Ishikawa (cell line): Measurements from ENCODE around the gene PPP1R36.

ENCODE experiments used
- CEBPB ChIP-seq: IDR thresholded peaks from 2 replicates; pipeline ENCODE4 v1.6.1; 2012
- CREB1 ChIP-seq: IDR thresholded peaks from 2 replicates; pipeline ENCODE4 v1.6.1; 2012; ENCODE audit warnings: low read depth
- EGR1 ChIP-seq: IDR thresholded peaks from 2 replicates; pipeline ENCODE4 v1.6.1; 2012
- EP300 ChIP-seq: IDR thresholded peaks from 2 replicates; pipeline ENCODE4 v1.6.1; 2012; ENCODE audit warnings: borderline replicate concordance
- FOXM1 ChIP-seq: IDR thresholded peaks from 2 replicates; pipeline ENCODE4 v1.6.1; 2012; ENCODE audit warnings: low read depth, borderline replicate concordance
- MAX ChIP-seq: IDR thresholded peaks from 2 replicates; pipeline ENCODE4 v1.6.1; 2012
- NFIC ChIP-seq: IDR thresholded peaks from 2 replicates; pipeline ENCODE4 v1.6.1; 2012
- RAD21 ChIP-seq: IDR thresholded peaks from 2 replicates; pipeline ENCODE4 v1.6.1; 2012; ENCODE audit warnings: low read depth
- REST ChIP-seq: IDR thresholded peaks from 2 replicates; pipeline ENCODE4 v1.6.1; 2012; ENCODE audit warnings: low read depth, mild to moderate bottlenecking
- TAF1 ChIP-seq: IDR thresholded peaks from 2 replicates; pipeline ENCODE4 v1.6.1; 2012; ENCODE audit warnings: low read depth, mild to moderate bottlenecking
- TCF12 ChIP-seq: IDR thresholded peaks from 2 replicates; pipeline ENCODE4 v1.6.1; 2012; ENCODE audit warnings: low read depth
- TEAD4 ChIP-seq: IDR thresholded peaks from 2 replicates; pipeline ENCODE4 v1.6.1; 2012
- USF1 ChIP-seq: IDR thresholded peaks from 2 replicates; pipeline ENCODE4 v1.6.1; 2012
- YY1 ChIP-seq: IDR thresholded peaks from 2 replicates; pipeline ENCODE4 v1.6.1; 2012; ENCODE audit warnings: low read depth
- ZBTB7A ChIP-seq: IDR thresholded peaks from 2 replicates; pipeline ENCODE4 v1.6.1; 2012; ENCODE audit warnings: low read depth

The PPP1R36 gene

GRCh38 chr14:64580467-64580866, 30.7 kb downstream of the PPP1R36 start:
- TF ChIP-seq REST (peak; percentile 16; the same call in 1 of the 2 replicates), EP300 (no peak), USF1 (no peak), EGR1 (peak; percentile 50), TCF12 (no peak), TAF1 (no peak), YY1 (no peak)

- no peak for TF ChIP-seq CREB1
- TF ChIP-seq YY1, result no peak
- TF ChIP-seq RAD21, result no peak
- TF ChIP-seq TEAD4, result no peak
- TF ChIP-seq TCF12, result no peak
- TF ChIP-seq TAF1, result no peak
- TF ChIP-seq CEBPB, result no peak
- no peak for TF ChIP-seq NFIC
- no peak for TF ChIP-seq FOXM1
- no peak for TF ChIP-seq MAX
- no peak for TF ChIP-seq REST
- TF ChIP-seq USF1, result no peak
- TF ChIP-seq EGR1, result no peak
- TF ChIP-seq EP300, result no peak
- TF ChIP-seq ZBTB7A, result no peak
Measured at GRCh38 chr14:64581363-64581762, 31.6 kb downstream of the PPP1R36 start.

- no peak for TF ChIP-seq TAF1
- no peak for TF ChIP-seq CREB1
- no peak for TF ChIP-seq TCF12
Measured at GRCh38 chr14:64581817-64582216, 32.1 kb downstream of the PPP1R36 start.

- TF ChIP-seq RAD21 (no peak), TEAD4 (no peak), NFIC (no peak)
Measured at GRCh38 chr14:64584190-64584589, 34.4 kb downstream of the PPP1R36 start.

- TF ChIP-seq EP300 (no peak), USF1 (no peak), EGR1 (no peak), ZBTB7A (no peak), TCF12 (no peak), TEAD4 (no peak), REST (no peak), FOXM1 (no peak), MAX (no peak)
Measured at GRCh38 chr14:64591809-64592208, 42.0 kb downstream of the PPP1R36 start.
